H1 (cell line): Measurements from ENCODE around the gene PVALB. TPM values are rescaled to one million over a fixed set of nuclear protein-coding genes. Genes with fewer than 3 reads are reported as not detected.

Experiments
- CTCF ChIA-PET: fragments of 300-600 bp; sonication (Branson Sonifier 250); formaldehyde crosslinking; loops from one replicate; lab custom pipeline; 2021; ENCODE audit not compliant: partially characterized antibody; lab: Charles Lee
- POLR2A ChIA-PET: fragments of 300-600 bp; sonication (Branson Sonifier 250); formaldehyde crosslinking; loops from one replicate; lab custom pipeline; 2021; ENCODE audit warnings: inconsistent platforms; ENCODE audit not compliant: partially characterized antibody; lab: Charles Lee
- DNase-seq, 2 experiments: peaks; one replicate each; pipeline versions ENCODE4 v3.0.0 to v3.0.0-alpha.2; 2010 to 2022; ENCODE audit warnings: low spot score in 2 of 2, low read depth in 1 of 2, mixed read lengths in 1 of 2
- FAIRE-seq: peaks from 2 replicates; lab custom pipeline; 2011; peaks lifted over from hg19 to GRCh38; lab: Jason Lieb, UNC
- H2AFZ ChIP-seq: 2 replicates; pipeline ENCODE4 v1.8.1; 2012; ENCODE audit warnings: low read length, inconsistent platforms
- H2AK5ac ChIP-seq: 2 replicates; pipeline ENCODE4 v1.6.1; 2013; ENCODE audit warnings: low read depth, low read length
- H2BK120ac ChIP-seq: replicated peaks from 2 replicates; pipeline ENCODE3; 2013; ENCODE audit warnings: low read depth, low read length, inconsistent platforms
- H2BK12ac ChIP-seq: 2 replicates; pipeline ENCODE4 v1.6.1; 2013; ENCODE audit warnings: low read depth, low read length
- H2BK15ac ChIP-seq: 2 replicates; pipeline ENCODE4 v1.6.1; 2013; ENCODE audit warnings: low read length
- H2BK20ac ChIP-seq: 2 replicates; pipeline ENCODE4 v1.6.1; 2013; ENCODE audit warnings: low read length
- H2BK5ac ChIP-seq: 2 replicates; pipeline ENCODE4 v1.6.1; 2013; ENCODE audit warnings: low read depth, low read length
- H3K14ac ChIP-seq: 2 replicates; pipeline ENCODE4 v1.6.1; 2013; ENCODE audit warnings: inconsistent platforms; ENCODE audit not compliant: insufficient read length
- H3K18ac ChIP-seq: 2 replicates; pipeline ENCODE4 v1.6.1; 2013; ENCODE audit warnings: low read length; ENCODE audit errors: extremely low read depth
- H3K23ac ChIP-seq: 2 replicates; pipeline ENCODE4 v1.6.1; 2013; ENCODE audit warnings: inconsistent platforms; ENCODE audit not compliant: insufficient read length
- H3K23me2 ChIP-seq: 2 replicates; pipeline ENCODE4 v1.6.1; 2013; ENCODE audit warnings: low read depth, low read length
- H3K27ac ChIP-seq: 2 replicates; pipeline ENCODE4 v1.6.1; 2011; ENCODE audit warnings: low read depth, low read length, inconsistent platforms
- H3K27me3 ChIP-seq, 4 experiments: replicated peaks in 1 of 4; 1 replicate in 1 of 4; 2 replicates in 3 of 4; pipeline versions ENCODE4 v1.6.1 to v1.8.1; 2011 to 2013; ENCODE audit warnings: low read length in 3 of 4, mild to moderate bottlenecking in 3 of 4, inconsistent platforms in 2 of 4, mixed read lengths in 2 of 4, moderate library complexity in 1 of 4; ENCODE audit not compliant: control insufficient read depth in 3 of 4, insufficient read depth in 3 of 4; ENCODE audit errors: extremely low read depth in 1 of 4
- H3K36me3 ChIP-seq, 4 experiments: 2 replicates each; pipeline versions ENCODE4 v1.6.1 to v1.8.1; 2011 to 2013; ENCODE audit warnings: mild to moderate bottlenecking in 4 of 4, low read length in 3 of 4, moderate library complexity in 2 of 4, control low read depth in 1 of 4, inconsistent platforms in 1 of 4; ENCODE audit not compliant: insufficient read depth in 4 of 4, control insufficient read depth in 2 of 4
- H3K4ac ChIP-seq: replicated peaks from 2 replicates; pipeline ENCODE3; 2013; ENCODE audit warnings: low read length, low read depth, mixed read lengths, inconsistent platforms; ENCODE audit not compliant: insufficient read length
- H3K4me1 ChIP-seq, 4 experiments: replicated peaks in 1 of 4; 1 replicate in 1 of 4; 2 replicates in 3 of 4; pipeline versions ENCODE4 v1.6.1 to v1.8.1; 2011 to 2013; ENCODE audit warnings: low read length in 3 of 4, inconsistent platforms in 2 of 4, mixed read lengths in 1 of 4; ENCODE audit not compliant: insufficient read depth in 4 of 4, control insufficient read depth in 3 of 4
- H3K4me2 ChIP-seq, 2 experiments: 2 replicates each; pipeline versions ENCODE4 v1.6.1 to v1.8.1; 2011 to 2013; ENCODE audit warnings: low read depth in 2 of 2, low read length in 2 of 2, control low read depth in 1 of 2, inconsistent platforms in 1 of 2, mild to moderate bottlenecking in 1 of 2; ENCODE audit not compliant: insufficient read depth in 1 of 2
- H3K4me3 ChIP-seq, 4 experiments: fragments of 200-600, 300-600 bp in 1 of 4; sonication (generic), shearing (Covaris generic), sonication (Bioruptor Twin) in 1 of 4; 2 replicates each; pipeline versions ENCODE4 v1.5.1 to v1.8.1; 2011 to 2016; ENCODE audit warnings: low read length in 4 of 4, low read depth in 3 of 4, control low read depth in 2 of 4, inconsistent platforms in 2 of 4, mild to moderate bottlenecking in 2 of 4, mixed read lengths in 1 of 4, moderate library complexity in 1 of 4; ENCODE audit not compliant: insufficient read depth in 2 of 4; ENCODE audit errors: extremely low read depth in 1 of 4
- H3K56ac ChIP-seq: replicated peaks from 2 replicates; pipeline ENCODE3; 2013; ENCODE audit warnings: low read depth, mild to moderate bottlenecking, mixed read lengths, low read length, inconsistent platforms; ENCODE audit not compliant: insufficient read length
- H3K79me1 ChIP-seq: 2 replicates; pipeline ENCODE4 v1.6.1; 2013; ENCODE audit warnings: low read depth, low read length, control low read depth
- H3K79me2 ChIP-seq, 2 experiments: 2 replicates each; pipeline versions ENCODE4 v1.6.1 to v1.8.1; 2012 to 2013; ENCODE audit warnings: low read length in 2 of 2, mild to moderate bottlenecking in 2 of 2, inconsistent platforms in 1 of 2; ENCODE audit not compliant: insufficient read depth in 2 of 2, control insufficient read depth in 1 of 2
- H3K9ac ChIP-seq, 4 experiments: replicated peaks in 1 of 4; 1 replicate in 1 of 4; 2 replicates in 3 of 4; pipeline versions ENCODE4 v1.6.1 to v1.8.1; 2011 to 2013; ENCODE audit warnings: low read depth in 3 of 4, low read length in 3 of 4, control low read depth in 2 of 4, mild to moderate bottlenecking in 2 of 4, moderate library complexity in 2 of 4, inconsistent platforms in 1 of 4; ENCODE audit errors: extremely low read depth in 1 of 4
- H3K9me3 ChIP-seq, 2 experiments: 2 replicates each; pipeline versions ENCODE4 v1.6.1 to v1.8.1; 2012 to 2013; ENCODE audit warnings: mild to moderate bottlenecking in 2 of 2, moderate library complexity in 2 of 2, control low read depth in 1 of 2, inconsistent platforms in 1 of 2, low read depth in 1 of 2, low read length in 1 of 2, mixed read lengths in 1 of 2; ENCODE audit not compliant: insufficient read depth in 2 of 2
- H4K20me1 ChIP-seq, 2 experiments: replicated peaks in 1 of 2; 2 replicates each; pipeline versions ENCODE3 to v1.8.1; 2011 to 2013; ENCODE audit warnings: inconsistent platforms in 2 of 2, low read length in 2 of 2, mild to moderate bottlenecking in 1 of 2; ENCODE audit not compliant: insufficient read depth in 2 of 2, control insufficient read depth in 1 of 2
- H4K5ac ChIP-seq: 2 replicates; pipeline ENCODE4 v1.6.1; 2013; ENCODE audit warnings: low read length, low read depth, mixed read lengths, inconsistent platforms; ENCODE audit not compliant: insufficient read length
- H4K8ac ChIP-seq: 2 replicates; pipeline ENCODE4 v1.8.0; 2013; ENCODE audit warnings: mild to moderate bottlenecking, moderate library complexity, low read length, inconsistent platforms; ENCODE audit not compliant: insufficient read depth; ENCODE audit errors: extremely low read depth
- H4K91ac ChIP-seq: replicated peaks from 2 replicates; pipeline ENCODE3; 2013; ENCODE audit warnings: low read length, mixed read lengths, inconsistent platforms; ENCODE audit not compliant: insufficient read length
- CREB1 ChIP-seq: IDR thresholded peaks from 2 replicates; pipeline ENCODE4 v1.6.1; 2012; ENCODE audit warnings: inconsistent platforms
- EP300 ChIP-seq, 2 experiments: IDR thresholded peaks; 1 replicate in 1 of 2; 2 replicates in 1 of 2; pipeline ENCODE4 v1.6.1; 2011 to 2012; ENCODE audit warnings: low read depth in 2 of 2, low read length in 2 of 2, mild to moderate bottlenecking in 2 of 2, borderline replicate concordance in 1 of 2, inconsistent platforms in 1 of 2, moderate library complexity in 1 of 2
- GTF2F1 ChIP-seq: IDR thresholded peaks from 2 replicates; pipeline ENCODE4 v1.6.1; 2012; ENCODE audit warnings: low read depth, low read length, improper control_type of control experiment, borderline replicate concordance
- PHF8 ChIP-seq: fragments of 200-600 bp; sonication (generic); conservative IDR thresholded peaks from 2 replicates; pipeline ENCODE4 v1.7.1; 2012; ENCODE audit warnings: low read depth, mild to moderate bottlenecking, inconsistent platforms, low read length, moderate library complexity
- RXRA ChIP-seq: IDR thresholded peaks from 2 replicates; pipeline ENCODE4 v1.6.1; 2011; ENCODE audit warnings: low read depth, mild to moderate bottlenecking, low read length, moderate library complexity; ENCODE audit not compliant: insufficient read depth
- SP1 ChIP-seq: IDR thresholded peaks from 2 replicates; pipeline ENCODE4 v1.6.1; 2011; ENCODE audit warnings: low read depth, low read length
- SUZ12 ChIP-seq: fragments of 200-600 bp; sonication (generic); IDR thresholded peaks from 2 replicates; pipeline ENCODE4 v1.6.1; 2012; ENCODE audit warnings: mild to moderate bottlenecking, inconsistent platforms, low read length, moderate library complexity, mixed read lengths
- TAF7 ChIP-seq: optimal IDR thresholded peaks from 2 replicates; pipeline ENCODE3; 2011; ENCODE audit warnings: low read depth, mild to moderate bottlenecking, inconsistent platforms, low read length, moderate library complexity, borderline replicate concordance
- WGBS, 2 experiments: shearing (Covaris generic) in 1 of 2; methylation state at CpG; one replicate each; pipeline versions ENCODE4 v1.1.6 to v1.1.7; 2013 to 2015; ENCODE audit warnings: low lambda C conversion rate in 2 of 2, mixed read lengths in 2 of 2, inconsistent platforms in 1 of 2, low coverage in 1 of 2, missing lambda C conversion rate in 1 of 2; ENCODE audit not compliant: insufficient replicate concordance in 2 of 2, insufficient coverage in 1 of 2, insufficient read length in 1 of 2; ENCODE audit errors: extremely low coverage in 1 of 2, missing lambda C conversion rate in 1 of 2; 5-methylcytosine and 5-hydroxymethylcytosine counted together
- long read RNA-seq, 2 experiments: library from RNA in 1 of 2; library from capped mRNA in 1 of 2; stranded (forward); transcript quantifications; one replicate each; pipeline ENCODE4 v2.0.0, GENCODE V29; 2021; ENCODE audit warnings: inconsistent platforms in 1 of 2
- polyA minus RNA-seq, 3 experiments: library from RNA; depleted of rRNA, polyadenylated mRNA; stranded (reverse); fragments of >200 nt; gene quantifications; 1 replicate in 2 of 3; 2 replicates in 1 of 3; pipeline ENCODE4 v1.2.3, GENCODE V29; 2011
- polyA plus RNA-seq, 7 experiments: library from polyadenylated mRNA; depleted of rRNA in 3 of 7; stranded (reverse) in 5 of 7; unstranded in 2 of 7; fragments of >200 nt in 5 of 7; fragments of 200-250 nt in 2 of 7; gene quantifications; 1 replicate in 5 of 7; 2 replicates in 1 of 7; 4 replicates in 1 of 7; pipeline versions ENCODE4 v1.2.1 to v1.2.3, GENCODE V29; 2011 to 2013; ENCODE audit warnings: missing spikeins in 2 of 7, mixed read lengths in 2 of 7
- total RNA-seq: library from RNA; stranded (reverse); fragmentation: NEBNext Ultra II Directional; extraction: Animal tissue kit (Norgen Biotek cat#: 25700); gene quantifications from 2 replicates; pipeline ENCODE4 v1.2.1, GENCODE V29; 2021

The PVALB gene, protein sequence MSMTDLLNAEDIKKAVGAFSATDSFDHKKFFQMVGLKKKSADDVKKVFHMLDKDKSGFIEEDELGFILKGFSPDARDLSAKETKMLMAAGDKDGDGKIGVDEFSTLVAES
- total RNA-seq (1.7 and 3.2 TPM in 2 replicates), polyA plus RNA-seq (2011; rRNA removed) (3.6 and 5.4 TPM in 2 replicates), polyA minus RNA-seq (2011; rRNA and poly(A)+ RNA removed) (1.9 and 2.2 TPM in 2 replicates)
- 4.5 TPM for polyA plus RNA-seq (2011; cell fraction: cytosol; rRNA removed)
- 2.1 TPM for polyA plus RNA-seq (2011; cell fraction: nucleus; rRNA removed)
- polyA plus RNA-seq (2012, experiment 1 of 2) = 5.8 to 7.8 TPM (median 6.5 TPM) in 4 replicates
- polyA plus RNA-seq (2012, experiment 2 of 2) = 9.6 TPM
- polyA plus RNA-seq (2013, experiment 1 of 2) = 3.4 TPM
- 2.9 TPM for polyA plus RNA-seq (2013, experiment 2 of 2)
- 3.2 TPM for polyA minus RNA-seq (2011; cell fraction: cytosol; rRNA and poly(A)+ RNA removed)
- polyA minus RNA-seq (2011; cell fraction: nucleus; rRNA and poly(A)+ RNA removed) = 1.4 TPM
- long read RNA-seq, experiment 1 = 0 reads
- long read RNA-seq, experiment 2 = 0 reads

DNA sequence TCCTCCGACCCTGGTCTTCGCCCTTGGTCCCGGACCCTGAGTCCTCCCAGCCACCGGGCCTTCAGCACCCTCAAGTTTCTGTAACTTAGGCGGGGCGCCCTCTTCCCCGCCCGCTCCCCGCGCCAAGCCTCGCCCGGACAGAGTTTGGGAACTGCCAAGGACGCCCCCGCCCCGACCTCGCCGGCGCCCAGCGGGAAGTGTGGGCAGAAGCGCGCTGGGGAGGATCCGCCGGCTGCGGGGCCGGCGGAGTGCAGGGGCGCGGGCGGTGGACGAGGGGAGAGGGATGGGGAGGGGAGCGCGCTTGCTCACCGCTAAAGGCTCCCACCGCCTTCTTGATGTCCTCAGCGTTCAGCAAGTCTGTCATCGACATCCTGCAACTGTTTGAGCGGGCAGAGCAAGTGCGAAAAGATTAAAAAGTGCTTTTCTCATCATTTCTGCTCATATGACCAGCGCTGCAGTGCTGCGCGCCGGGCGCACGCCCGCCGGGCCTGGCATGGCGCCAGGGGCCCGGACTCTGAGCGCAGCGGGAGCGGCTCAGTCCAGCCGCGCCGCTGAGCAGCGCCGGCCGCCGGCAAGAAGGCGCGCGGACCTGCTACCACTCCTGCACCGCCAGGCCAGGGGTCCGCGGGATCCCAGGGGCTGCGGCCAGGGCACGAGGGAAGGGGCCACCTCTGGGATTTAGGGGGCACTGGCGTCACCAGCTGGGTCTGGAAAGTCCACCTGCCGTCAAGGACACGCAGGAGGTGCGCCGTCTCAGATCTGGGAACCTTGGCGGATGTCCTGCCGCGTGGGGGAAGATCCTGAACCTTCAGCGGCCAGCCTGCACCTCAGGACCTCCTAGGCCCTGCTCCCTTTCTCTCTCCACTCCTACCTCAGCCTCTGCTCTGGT lies at the start of gene PVALB:
TSS of gene PVALB (minus strand) at position 400 of the 889 bp plus-strand sequence. CDS start at position 370, 30 bp downstream.
- Histone ChIP-seq H3K27me3 (peaks cover 21 to 53% (median 40%) of the 10 kb centered on the region in 4 experiments), H3K23me2 (peaks cover 11% of the 10 kb centered on the region), H4K8ac (peak within 1 kb of the TSS; percentile 57), H2BK5ac (no peak within 1 kb of the TSS), H3K9ac (no peak within 1 kb of the TSS; a peak in 1 of 7 replicates), H4K5ac (no peak within 1 kb of the TSS), H2BK15ac (0 out of 2 replicates have a peak within 1 kb of the TSS, but pooled peaks have one; percentile 18), H2BK20ac (peak within 1 kb of the TSS; percentile 28), H3K14ac (no peak within 1 kb of the TSS), H4K20me1 (no peaks in the 10 kb centered on the region), H3K4me1 (peaks cover 0 to 14% (median 9%) of the 10 kb centered on the region in 4 experiments; a peak in 6 of 7 replicates), H2AFZ (peak within 1 kb of the TSS; percentile 24; the same call in 1 of the 2 replicates), H3K27ac (no peak within 1 kb of the TSS), H3K79me1 (no peaks in the 10 kb centered on the region), H2BK120ac (no peak within 1 kb of the TSS), H3K4me2 (peak within 1 kb of the TSS; percentile 70 to 89), H3K4me3 (peak within 1 kb of the TSS; percentile 39 to 69 (median 59)), H3K4ac (peak within 1 kb of the TSS; percentile 74), H2AK5ac (peak within 1 kb of the TSS; percentile 79; the same call in 1 of the 2 replicates), H3K36me3 (no peaks in the 10 kb centered on the region), H2BK12ac (peak within 1 kb of the TSS; percentile 60; the same call in 1 of the 2 replicates), H3K9me3 (no peaks in the 10 kb centered on the region), H4K91ac (peak within 1 kb of the TSS; percentile 17), H3K23ac (no peak within 1 kb of the TSS), H3K56ac (no peak within 1 kb of the TSS), H3K79me2 (no peaks in the 10 kb centered on the region), H3K18ac (peak within 1 kb of the TSS; percentile 66; the same call in 1 of the 2 replicates)
- DNase-seq = peak in 1 of 2 experiments; percentile 65
- POLR2A ChIA-PET = interaction anchor here (2.0 kb wide), 1 partner anchor 15 kb away, joined by 6 read pairs; no protein-coding TSS in a partner anchor
- WGBS, 2 experiments = 7% methylated on average over 65 of the region's 75 CpGs; no CpG with 5 or more reads in 1 of the 2 experiments
- FAIRE-seq = no peak
- CTCF ChIA-PET = interaction anchor here (0.7 to 2.9 kb wide), 5 partner anchors 9 to 161 kb away, joined by 3 to 10 read pairs (median 4); no protein-coding TSS in a partner anchor
- TF ChIP-seq TAF7 (no peak), RXRA (no peak), PHF8 (0 out of 2 replicates have a peak, but pooled peaks have one; percentile 17), SUZ12 (peak; percentile 66), GTF2F1 (no peak), SP1 (no peak), CREB1 (no peak), EP300 (IDR thresholded peaks at IDR 0.05; ENCODE audit: borderline replicate concordance in 1 of 2, low read depth in 2 of 2, low read length in 2 of 2) (no peak)
